Lower leg skin (tissue), 4 donors: Measurements from ENCODE around the gene ISCA1. TPM values are rescaled to one million over a fixed set of nuclear protein-coding genes. Genes with fewer than 3 reads are reported as not detected.

ENCODE experiments used
- DNase-seq, 2 donors: peaks; one replicate each; pipeline ENCODE4 v3.0.0-alpha.2; 2019; ENCODE audit warnings: low spot score in 2 of 2
- H3K4me3 ChIP-seq: fragments of 200-600 bp; sonication (generic); 2 replicates; pipeline ENCODE4 v1.5.1; 2017; ENCODE audit warnings: mild to moderate bottlenecking, low read depth; ENCODE audit not compliant: poor library complexity, severe bottlenecking
- POLR2A ChIP-seq, 2 donors: fragments of 450-650 bp; IDR thresholded peaks; one replicate each; pipeline ENCODE4 v1.6.1; 2016 to 2017; ENCODE audit warnings: antibody characterized with exemption in 2 of 2, mild to moderate bottlenecking in 1 of 2, moderate library complexity in 1 of 2
- WGBS, 2 donors: methylation state at CpG; one replicate each; pipeline ENCODE4 v1.1.5; 2018; 5-methylcytosine and 5-hydroxymethylcytosine counted together
- intact Hi-C: fragments of 100-400 bp; cut with DNase I; formaldehyde crosslinking; loops from one replicate; pipeline ENCODE4 v1.15.0; 2023; ENCODE audit warnings: low total_unique reads
- total RNA-seq, 4 donors: library from RNA; depleted of rRNA; stranded (reverse); fragments of >200 nt; gene quantifications; one replicate each; pipeline ENCODE4 v1.1.0, GENCODE V29; 2016
- TF ChIP-seq, protein P1 (sequence below), 3 donors: fragments of 450-650 bp; IDR thresholded peaks; one replicate each; pipeline ENCODE4 v1.5.1; 2016; ENCODE audit warnings: antibody characterized with exemption in 3 of 3, mild to moderate bottlenecking in 3 of 3, moderate library complexity in 2 of 3

The ISCA1 gene
- total RNA-seq, 4 donors from 2014 or later, result 24.1 to 36.1 (median 27.6) TPM

GRCh38 chr9:86288499-86289198 is 6.3 kb upstream of the ISCA1 start:
- H3K4me3 ChIP-seq, result no peak overlapping the region
- intact Hi-C loops, result no loop called here
- no peak for DNase-seq
- 88 to 89% methylated on average over 6 of the region's 6 CpGs for WGBS, 2 donors
- TF ChIP-seq, protein P1, sequence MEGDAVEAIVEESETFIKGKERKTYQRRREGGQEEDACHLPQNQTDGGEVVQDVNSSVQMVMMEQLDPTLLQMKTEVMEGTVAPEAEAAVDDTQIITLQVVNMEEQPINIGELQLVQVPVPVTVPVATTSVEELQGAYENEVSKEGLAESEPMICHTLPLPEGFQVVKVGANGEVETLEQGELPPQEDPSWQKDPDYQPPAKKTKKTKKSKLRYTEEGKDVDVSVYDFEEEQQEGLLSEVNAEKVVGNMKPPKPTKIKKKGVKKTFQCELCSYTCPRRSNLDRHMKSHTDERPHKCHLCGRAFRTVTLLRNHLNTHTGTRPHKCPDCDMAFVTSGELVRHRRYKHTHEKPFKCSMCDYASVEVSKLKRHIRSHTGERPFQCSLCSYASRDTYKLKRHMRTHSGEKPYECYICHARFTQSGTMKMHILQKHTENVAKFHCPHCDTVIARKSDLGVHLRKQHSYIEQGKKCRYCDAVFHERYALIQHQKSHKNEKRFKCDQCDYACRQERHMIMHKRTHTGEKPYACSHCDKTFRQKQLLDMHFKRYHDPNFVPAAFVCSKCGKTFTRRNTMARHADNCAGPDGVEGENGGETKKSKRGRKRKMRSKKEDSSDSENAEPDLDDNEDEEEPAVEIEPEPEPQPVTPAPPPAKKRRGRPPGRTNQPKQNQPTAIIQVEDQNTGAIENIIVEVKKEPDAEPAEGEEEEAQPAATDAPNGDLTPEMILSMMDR (IDR thresholded peaks at IDR 0.05), result no peak
- TF ChIP-seq POLR2A (IDR thresholded peaks at IDR 0.05), result no peak

- no peak for TF ChIP-seq POLR2A (IDR thresholded peaks at IDR 0.05)
- TF ChIP-seq, protein P1 (IDR thresholded peaks at IDR 0.05), result no peak
- intact Hi-C loops, result no loop called here
- WGBS, 2 donors, result 53 to 75% methylated on average over 7 of the region's 7 CpGs
- no peak overlapping the region for H3K4me3 ChIP-seq
- no peak for DNase-seq
Measured at GRCh38 chr9:86287013-86287412, 4.7 kb upstream of the ISCA1 start.

GRCh38 chr9:86286278-86286677 is 3.9 kb upstream of the ISCA1 start:
- 47 to 64% methylated on average over 3 of the region's 3 CpGs for WGBS, 2 donors
- DNase-seq, result no peak
- no peak overlapping the region for H3K4me3 ChIP-seq
- TF ChIP-seq, protein P1 (IDR thresholded peaks at IDR 0.05), result no peak
- no peak for TF ChIP-seq POLR2A (IDR thresholded peaks at IDR 0.05)
- intact Hi-C loops, result no loop called here

DNA sequence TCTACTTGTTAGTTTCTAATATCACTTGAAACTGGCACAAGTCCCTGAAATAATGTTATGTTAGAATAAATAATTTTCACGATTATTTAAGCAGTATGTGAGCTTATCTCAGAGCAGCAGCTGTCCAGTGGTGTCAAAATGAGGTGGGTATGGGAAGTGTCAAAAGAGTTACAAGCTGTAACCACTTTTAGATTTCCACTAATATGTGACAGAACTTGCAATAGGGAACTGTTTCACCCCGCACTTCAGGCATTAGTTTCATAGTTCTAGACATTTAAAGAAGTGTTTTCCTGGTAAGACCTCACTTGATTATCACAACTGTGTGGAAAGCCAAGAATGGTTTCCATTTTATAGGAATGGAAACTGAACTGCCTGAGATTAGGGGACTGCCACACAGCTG is 2.9 kb upstream of the ISCA1 start:
- intact Hi-C loops, result no loop called here
- TF ChIP-seq, protein P1 (IDR thresholded peaks at IDR 0.05), result no peak
- TF ChIP-seq POLR2A (IDR thresholded peaks at IDR 0.05), result no peak
- no peak for DNase-seq
- 68 to 76% methylated on average over 2 of the region's 2 CpGs for WGBS, 2 donors
- H3K4me3 ChIP-seq, result no peak overlapping the region

GRCh38 chr9:86282979-86283535 is 719 bp upstream of the ISCA1 start:
- intact Hi-C loops, result no loop called here
- 12 to 18% methylated on average over 12 of the region's 12 CpGs for WGBS, 2 donors

More at GRCh38 chr9:86282979-86283535, 719 bp upstream of the ISCA1 start:
- H3K4me3 ChIP-seq, result peak overlapping the region; percentile 87
- DNase-seq, result no peak
- TF ChIP-seq, protein P1 (IDR thresholded peaks at IDR 0.05), result no peak
